Measurements from ENCODE around the gene DPH1.
"Not testable (repeated sequence)": the region's sequence is repeated elsewhere in the genome, so short reads cannot be mapped to it uniquely, and the experiment has no call there.

Gene DPH1

DNA sequence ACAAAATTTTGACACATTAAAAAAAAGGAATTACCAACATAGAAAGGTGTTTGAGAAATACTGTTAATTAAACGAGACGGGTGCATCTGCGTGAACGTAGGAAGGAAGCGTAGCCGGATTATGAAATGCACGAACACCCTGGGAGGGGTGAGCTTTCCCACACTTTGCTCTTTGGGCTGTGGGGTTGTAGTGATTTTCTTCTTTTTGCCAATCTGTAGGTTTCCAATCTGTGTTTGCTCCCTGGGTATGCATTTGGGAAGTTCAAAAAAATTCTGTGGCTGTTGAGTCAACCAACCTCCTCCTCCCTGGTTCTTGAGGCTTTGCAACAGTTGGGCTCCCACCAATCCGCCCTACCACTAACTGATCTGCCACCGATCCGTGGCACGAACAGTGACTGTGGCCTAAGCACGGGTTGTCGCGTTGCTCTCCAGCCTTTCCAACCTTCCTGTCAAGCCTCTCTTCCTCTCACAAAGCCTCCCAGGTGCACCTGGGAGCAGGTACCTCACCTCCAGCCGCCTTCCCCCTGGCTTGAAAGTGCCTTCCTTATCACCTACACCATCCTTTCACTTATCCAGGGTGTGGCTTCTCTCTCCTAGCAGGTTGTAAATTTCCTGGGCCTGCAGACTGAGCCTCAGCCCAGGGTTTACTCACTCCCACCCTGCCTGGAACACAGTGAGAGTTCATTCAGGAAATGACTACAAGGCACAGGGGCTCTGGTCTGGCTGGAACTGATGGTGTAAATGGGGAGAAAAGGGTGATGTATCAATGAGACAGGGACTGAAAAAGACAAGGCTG is 21.4 kb upstream of the DPH1 start:
- FAIRE-seq = no peak

DNA sequence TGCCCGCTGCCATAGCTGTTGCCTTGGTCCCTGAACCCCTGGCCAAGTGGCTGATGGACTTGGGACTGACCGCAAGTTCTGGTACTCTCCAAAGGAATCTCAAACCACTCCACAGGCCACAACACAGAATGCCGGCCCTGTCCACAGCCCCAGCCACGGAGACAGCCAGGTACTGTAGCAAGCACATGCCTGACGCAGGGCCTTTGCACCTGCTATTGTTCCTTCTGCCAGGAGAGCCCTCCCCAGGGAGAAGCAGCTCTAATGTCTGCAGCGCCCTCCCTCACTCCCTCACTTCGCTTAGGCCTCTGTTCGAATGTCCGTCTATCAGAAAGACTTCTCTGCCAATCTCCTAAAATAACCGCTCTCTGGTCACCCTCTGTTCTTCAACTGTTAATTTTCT is 20.2 kb upstream of the DPH1 start:
- FAIRE-seq = no peak

DNA sequence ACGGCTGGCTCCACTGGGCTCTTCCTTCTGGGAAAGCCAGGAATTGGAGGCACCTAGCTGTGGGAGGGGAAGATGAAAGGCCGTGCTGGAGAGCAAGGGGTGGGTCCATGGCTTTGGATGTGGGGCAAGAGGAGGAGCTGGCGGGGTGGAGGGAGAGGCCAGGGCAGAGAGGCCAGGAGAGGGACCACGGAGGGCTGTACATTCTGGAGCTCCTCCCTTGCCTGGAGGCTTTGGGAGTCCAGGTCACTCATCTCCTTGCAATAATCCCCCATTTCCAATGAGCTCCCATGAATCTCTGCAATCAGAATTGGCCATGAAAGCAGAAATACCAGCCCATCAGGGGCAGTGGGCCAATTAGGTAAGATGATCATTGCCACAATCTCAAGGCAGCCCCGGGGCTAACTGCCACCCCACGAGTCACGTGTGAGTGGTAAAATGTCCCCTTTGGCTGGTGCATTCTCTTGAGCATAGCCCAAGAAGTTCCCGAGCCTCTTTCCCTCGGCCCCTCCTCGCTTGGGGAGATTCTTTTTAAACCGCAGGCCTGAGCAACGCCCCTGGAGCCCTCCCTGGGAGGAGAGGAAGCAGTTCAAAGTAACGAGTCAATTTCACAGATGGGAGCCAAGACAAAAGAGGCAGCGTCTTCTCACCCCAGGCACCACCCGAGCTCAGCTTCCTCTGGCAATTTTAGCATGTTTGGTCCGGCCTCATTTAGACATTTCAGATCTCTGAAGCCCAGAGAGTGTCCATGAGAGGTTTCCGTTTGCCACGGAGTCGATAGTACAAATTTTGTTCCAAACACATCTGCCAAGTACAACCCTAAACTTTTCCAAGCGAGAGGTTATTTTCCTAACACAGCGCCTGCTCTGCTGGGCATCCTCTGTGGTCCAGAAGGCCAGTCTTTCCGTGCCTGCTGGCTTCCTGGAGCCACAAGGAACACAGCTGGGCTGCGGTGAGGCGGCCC is 18.3 kb upstream of the DPH1 start:
- FAIRE-seq = no peak

DNA sequence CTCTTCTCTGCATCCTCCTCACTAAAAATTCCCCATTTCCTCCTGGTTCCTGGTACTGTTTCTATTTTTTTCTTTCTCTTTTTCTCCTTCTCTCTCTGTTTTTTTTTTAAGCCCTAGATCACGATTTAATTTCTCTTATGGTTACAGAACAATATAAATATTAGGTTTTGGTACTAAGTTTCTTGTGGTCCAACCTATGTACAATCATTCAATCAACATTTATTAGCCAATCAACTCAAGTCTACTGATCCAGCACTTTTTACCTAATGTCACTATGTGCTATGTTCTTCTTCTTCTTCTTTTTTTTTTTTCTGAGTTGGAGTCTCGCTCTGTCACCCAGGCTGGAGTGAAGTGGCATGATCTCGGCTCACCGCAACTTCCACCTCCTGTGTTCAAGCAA is 17.5 kb upstream of the DPH1 start:
- FAIRE-seq = no peak

DNA sequence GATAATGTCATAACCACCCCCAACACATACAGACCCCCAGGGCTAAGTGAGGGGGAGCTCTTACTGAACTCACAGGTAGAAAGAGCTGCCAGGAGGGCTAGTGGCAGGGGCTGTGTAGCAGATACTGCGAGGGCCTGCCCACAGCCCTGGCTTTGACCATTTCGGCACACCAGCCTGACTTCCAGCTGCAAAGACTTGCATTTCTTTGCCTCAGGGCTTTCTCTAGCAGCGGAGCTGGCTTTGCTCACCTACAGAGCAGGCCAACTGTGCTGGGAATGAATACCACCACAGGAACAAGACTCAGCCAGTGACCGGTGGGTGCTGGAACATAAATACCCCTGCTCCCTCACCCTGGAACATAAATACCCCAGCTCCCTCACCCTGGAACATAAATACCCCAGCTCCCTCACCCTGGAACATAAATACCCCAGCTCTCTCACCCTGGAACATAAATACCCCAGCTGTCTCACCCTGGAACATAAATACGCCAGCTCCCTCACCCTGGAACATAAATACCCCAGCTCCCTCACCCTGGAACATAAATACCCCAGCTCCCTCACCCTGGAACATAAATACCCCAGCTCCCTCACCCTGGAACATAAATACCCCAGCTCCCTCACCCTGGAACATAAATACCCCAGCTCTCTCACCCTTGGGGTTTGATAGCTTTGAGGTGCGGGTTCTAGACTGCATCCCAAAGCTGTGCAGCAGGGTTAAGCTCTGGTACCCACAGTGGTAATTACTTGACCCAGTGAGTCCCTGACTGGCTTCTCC is 16.5 kb upstream of the DPH1 start:
- not testable (repeated sequence) for FAIRE-seq

DNA sequence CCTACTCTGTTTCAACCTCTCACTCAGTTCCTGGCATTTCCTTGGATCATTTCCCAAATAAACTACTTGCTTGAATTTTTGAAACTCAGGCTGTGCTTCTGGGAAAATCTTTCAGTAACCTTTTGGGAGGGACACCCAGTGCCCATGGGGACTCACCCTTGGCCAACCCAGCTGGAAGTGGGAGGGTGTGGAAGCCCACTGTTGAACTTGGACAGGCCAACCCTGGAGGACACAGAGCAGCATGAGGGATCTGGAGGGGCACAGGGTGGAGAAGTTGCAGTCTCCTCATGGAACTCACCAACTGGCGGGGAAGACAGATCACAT is 16.0 kb upstream of the DPH1 start:
- FAIRE-seq = no peak

DNA sequence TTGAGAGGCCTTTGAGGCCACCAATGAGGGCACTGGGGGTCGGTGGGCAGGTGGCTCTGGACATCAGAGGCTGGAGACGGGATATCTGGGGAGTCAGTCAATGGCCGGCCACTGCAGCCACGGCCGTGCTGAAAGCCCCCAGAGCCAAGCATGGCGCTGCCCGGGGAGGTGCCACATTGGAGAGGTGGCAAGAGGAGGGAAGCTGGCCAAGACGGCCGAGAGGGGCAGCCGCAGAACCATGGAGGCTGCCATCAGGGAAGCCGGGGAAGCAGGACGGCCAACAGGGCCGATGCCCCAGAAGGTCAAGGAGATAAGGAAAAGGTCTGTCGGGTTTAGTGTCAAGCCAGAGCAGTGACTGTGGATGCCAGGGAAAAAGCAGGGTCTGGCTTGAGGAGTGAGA is 14.6 kb upstream of the DPH1 start:
- FAIRE-seq = no peak

DNA sequence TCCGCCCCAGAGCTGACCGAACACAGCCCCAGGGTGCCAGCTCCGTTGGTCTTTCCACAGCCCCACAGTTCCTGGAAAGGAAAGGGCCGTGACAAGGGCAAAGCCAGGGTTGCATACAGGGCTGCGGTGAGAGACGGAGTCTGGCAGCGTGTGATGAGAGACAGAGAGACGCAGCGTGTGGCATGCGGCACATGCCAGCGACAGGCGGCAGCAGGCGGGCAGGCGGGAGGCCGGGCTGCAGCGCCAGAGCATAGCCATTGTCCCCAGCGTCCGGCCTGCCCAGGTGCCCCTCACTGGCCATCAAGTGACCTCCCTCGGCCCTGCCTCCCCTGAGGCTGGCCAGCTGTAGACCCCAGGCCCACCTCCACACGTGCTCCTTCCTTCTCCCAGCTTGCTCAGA is 13.5 kb upstream of the DPH1 start:
- no peak for FAIRE-seq

DNA sequence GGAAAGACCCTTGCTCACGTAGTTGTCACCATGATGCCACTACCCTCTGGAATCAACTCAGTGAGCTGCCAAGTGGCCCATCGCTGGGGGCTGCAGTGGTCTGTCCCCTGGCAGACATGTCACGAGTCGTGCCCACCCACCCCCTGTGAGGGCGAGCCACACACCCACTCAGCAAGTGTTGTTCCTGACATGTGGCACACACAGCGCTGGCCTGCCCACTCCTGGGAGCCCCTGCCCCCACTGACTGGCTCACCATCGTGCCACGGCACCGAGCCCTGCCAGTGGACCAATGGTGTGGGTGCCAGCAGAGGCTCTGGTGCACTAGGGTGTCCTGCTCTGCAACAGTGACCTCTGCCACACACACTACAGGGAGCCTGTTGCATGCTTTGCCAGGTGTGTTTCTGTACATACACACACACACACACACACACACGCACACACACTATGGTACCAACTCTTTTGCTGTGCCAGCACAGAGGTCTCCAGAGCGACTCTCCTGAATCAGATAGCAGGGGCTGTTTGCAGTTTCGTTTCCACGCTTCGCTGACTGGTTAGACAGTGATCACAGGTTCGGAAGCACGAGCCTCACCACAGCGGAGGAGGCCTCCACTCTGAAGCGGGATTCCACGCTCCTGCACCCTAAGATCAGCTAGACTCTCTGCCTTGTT is 12.5 kb upstream of the DPH1 start:
- FAIRE-seq = no peak

DNA sequence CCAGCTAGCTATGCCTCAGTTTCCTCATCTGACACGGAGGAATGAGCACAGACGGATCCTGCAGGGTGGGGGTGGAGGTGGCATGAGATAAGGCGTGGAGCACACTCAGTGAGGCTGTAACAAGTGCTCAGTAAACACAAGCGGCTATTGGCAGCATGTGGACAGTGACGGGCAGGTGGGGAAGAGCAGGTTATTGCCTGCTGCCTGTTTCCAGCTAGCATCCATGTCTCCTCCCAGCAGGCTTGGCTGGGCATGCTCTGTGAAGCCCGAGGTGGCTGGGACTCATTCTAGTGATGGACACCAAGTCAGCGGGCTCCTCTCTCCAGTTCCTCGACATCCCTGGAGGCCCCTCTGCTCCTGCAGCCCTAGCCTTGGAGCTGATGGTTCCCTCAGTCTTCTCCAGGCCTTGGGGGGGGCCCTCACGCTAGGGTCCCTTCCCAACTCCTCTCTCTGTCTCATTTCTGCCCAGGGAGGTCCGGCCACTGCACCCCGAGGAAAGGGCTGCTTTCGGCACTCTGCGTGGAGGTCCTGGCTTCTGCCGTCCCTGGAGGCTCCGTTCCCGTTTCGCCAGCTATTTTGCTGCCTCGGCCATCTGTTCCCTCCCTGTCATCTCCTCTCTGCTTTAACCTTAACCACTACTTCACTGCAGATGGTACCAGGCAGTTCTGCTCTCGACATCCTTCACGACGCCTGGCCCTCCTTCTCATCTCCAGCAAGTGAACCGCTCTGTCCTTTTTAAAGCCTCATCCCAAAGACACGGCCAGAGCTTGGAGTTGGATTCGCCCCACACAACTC is 11.0 kb upstream of the DPH1 start:
- no peak for FAIRE-seq

DNA sequence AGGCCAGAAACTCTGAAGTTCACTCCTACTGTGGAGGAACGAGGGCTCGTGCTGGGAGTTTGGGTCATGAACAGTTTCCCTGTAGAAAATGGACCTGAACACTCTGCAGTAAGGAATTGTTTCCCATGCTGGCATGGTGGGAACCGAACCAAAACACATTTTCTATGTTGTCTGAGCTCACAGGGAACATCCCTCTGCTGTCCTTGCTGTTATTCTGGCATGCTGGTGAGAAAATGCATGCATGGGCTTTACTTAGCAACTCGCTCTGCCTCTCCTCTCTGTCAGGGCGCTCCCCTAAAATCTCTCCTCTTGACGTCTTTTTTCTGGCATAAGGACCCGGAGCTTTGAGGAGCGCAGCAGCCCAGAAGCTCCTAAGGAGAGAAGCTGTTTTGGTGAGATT is 10.2 kb upstream of the DPH1 start:
- FAIRE-seq = no peak

DNA sequence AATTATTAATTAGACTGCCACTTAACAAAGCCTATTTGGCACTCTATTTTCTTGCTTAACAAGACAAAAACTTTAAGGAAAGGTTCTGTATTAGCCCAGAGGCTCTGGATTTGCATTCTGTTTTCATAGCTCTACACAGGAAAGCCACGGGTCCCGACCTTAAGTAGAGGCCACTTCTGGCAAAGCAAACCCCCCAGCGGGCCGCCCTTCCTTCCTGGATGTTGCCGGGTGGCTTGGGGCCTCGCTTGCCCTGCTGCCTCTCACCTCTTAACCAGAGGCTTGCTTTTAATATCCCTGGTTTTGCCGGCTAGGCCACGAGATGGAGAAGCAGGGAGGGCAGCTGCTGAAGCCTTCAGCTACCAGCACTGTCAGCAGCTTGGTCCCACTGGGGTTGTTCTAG is 9.2 kb upstream of the DPH1 start:
- no peak for FAIRE-seq

DNA sequence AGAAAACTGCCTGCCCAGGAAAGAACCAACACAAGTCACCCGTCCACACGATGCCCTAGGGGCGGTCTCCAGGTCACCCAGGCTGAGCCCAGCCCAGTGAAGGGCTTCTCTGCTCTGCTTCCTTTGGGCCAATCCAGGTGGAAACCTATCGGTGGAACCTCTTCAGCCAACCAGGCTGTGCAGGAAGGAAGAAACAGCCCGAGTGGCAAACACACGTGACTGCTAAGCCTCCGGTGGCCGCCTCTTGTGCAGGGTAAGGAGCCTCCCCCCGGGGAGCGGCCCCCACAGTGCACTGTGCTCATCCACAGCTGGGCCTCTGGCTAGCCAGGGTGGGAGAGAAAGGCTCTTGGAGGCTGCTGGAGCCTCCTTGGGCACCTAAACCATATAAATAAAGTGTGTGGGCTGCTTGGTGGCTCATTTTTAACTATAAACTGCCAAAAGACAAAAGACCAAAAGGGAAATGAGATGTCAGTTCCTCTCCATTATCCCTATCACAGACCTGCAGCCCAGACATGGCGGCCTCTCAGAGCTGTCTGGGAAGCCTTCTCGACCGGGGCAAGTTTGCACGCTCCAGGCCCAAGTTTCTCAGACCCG is 7.2 kb upstream of the DPH1 start:
- FAIRE-seq = no peak

DNA sequence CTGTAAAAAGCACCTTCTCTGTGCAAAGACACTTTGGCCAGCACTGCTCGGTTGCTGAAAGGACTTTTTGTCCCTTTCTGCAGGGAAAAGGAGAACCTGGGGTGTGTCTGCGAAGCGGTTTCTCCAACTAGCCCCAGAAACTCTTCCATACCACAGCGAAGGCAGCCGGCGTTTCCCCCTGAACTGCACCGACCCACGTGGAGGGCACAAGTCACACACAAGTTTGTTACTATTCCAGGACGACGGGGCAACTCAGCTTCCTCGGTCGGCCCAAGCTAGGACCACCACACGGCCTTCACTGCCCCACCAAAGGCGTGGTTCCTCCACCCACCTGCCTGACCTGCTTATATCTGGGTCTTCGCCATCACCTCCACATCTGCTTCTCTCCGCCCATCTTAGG is 6.7 kb upstream of the DPH1 start:
- FAIRE-seq = no peak

DNA sequence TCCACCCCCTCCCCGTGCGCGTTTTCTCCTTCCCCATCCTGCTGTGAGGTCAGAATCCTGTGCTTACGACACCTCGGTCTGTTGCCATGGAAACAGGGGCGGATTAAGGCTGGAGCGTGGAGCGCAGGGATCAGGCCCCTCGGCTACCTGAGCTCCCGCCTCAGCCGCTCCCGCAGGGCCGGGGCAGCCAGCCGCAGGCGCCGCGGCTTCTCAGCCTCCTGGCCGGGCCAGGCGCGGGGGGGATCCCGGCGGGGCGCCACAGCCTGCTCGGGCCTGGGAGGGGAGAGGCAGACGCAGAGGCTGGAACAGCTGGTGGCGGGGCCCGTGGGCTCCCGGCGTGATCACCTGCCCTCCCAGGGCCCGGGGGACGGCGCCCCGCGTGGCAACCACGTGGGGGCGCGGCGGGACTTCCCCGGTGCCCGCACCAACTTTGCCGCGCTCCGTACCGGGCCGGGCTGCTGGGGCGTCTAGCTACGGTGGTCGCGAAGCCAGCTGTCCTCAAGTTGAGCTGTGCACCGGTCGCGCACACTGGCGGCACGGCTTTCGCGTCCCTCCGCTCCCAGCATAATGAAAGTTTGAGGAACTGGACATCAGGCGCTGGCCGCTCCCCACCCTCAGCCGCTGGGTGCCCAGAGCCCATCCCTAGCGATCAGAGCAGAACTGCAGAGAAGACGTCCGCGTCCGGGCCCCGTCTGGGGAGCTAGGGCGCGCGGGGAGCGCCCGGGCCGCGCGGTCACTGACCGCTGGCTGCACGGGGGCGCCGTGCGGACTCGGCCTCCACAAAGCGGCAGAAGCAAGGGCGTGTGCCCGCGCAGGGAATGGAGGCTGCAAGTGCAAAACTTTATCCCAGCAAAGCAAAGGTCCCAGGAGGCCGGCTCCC is 6.0 kb upstream of the DPH1 start:
- FAIRE-seq = no peak

DNA sequence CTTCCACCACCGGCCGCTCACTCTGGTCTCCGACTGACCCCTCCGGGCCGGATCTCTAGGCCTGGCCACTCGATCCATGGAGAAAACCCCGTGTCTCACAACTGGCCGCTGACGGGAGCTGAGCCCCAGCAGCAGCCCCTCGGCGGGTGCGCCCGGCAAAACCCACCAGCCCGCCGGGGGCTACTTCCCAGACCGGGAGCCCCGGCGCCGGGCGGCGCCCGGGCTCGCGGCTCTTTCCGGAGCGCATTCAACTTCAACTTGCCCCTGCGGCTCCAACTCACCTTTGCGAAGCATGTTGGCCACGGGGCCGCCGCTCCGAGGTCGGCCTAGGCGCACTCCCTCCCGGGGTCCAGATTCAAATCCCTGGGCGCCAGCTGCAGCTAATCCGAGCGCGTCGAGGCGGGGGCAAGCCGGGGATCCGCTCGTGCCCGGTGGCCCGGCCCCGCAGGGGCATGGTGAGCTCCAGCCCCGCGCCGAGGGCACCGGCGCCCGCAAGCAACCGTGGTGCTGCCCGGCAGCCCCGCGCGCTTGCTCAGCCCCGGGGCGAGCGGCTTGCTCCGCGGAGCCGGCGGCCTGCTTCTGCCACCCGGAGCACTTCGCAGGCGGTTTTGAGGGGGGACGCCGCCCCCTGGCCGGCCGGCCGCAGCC is 5.3 kb upstream of the DPH1 start:
- FAIRE-seq = no peak

DNA sequence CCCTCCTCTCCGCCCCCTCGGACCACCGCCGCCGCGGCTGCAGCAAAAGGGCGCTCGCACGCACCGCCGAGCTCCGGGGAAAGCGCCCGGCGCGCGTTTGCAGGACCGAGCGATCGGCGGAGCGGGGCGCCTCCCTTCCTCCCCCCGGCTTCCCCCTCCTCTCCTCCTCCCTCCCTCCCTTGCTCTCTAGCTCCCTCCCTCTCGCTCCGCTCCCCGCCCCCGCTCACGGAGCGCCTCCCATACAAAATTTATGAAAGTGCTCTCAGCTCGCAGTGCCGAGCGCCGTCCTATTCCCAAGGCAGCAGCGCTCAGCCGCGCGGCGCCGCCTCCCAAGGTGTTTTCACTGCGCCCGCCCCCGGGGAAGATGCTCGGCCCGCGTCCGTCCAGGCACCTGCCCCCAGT is 4.7 kb upstream of the DPH1 start, which contains the start of gene RTN4RL1:
RTN4RL1 (minus strand) TSS at position 115 of the 402 bp plus-strand sequence. CDS start 469 bp downstream, outside the sequence.
- no peak for FAIRE-seq

DNA sequence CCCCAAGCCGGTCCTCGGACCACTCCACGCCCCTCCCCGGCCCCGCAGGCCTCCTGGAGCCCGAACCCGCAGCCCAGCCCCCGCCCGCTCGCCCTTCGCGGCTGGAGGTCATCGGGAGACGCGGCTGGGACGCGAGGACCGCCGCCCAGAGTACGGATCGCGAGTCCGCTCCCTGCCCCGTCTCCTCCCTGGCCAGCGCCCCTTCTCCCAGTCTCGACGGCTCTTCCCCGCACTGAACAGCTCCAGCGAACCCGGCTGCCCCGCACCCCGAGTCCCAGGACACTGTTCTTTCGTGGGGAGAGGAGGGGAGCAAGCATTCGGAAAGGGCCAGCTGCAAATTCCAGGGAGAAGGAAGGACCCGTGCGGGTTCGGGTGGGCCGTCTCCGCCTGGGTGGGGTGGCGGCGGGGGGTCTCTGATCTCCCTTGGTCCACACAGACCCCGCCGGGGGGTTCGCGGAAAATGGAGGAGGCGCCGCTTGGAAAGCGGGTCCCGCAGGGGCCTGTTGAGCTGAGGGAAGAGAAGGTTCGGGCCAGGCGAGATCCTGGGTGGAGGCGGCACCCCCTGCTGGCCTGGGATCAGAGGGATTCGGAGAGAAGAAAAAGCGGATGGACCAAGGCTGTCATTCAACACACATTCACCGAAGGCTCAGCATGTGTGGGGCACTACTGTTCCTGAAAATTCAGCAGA is 4.2 kb upstream of the DPH1 start:
- FAIRE-seq = no peak

DNA sequence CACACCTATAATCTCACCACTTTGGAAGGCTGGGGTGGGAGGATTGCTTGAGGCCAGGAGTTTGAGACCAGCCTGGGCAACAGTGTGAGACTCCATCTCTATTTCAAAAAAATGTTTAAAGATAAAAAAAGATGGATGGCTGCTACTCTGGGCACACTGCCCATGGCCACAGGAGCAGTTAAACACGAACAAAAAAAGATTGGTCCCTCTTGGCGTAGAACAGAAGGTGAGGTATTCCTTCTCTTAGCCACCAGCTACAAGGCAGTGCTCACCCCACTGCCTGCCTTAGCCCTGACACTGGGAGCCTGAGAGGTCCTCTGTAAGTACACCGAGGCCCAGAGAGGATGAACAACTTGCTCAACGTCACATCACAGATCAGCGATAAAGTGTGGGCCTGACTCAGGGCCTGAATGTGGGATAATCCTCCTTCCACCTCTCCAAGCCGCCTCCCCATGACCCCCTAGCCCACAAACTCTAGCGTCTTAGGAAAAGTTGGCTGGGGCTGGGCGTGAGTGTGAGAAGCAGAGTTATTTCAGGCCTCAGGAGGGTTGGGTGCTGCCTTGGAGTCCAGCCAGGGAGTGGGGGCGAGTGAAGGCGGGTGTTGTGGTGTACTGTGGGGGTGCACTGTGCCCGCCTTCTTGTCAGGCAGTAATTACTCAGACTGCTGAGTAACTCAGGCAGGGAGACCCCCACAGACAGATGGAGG is 2.3 kb upstream of the DPH1 start:
- FAIRE-seq = no peak

All from islet of Langerhans (tissue), 1 donor.